H9 (cell line): ENCODE measurements around the gene GPC3. TPM values are rescaled to one million over a fixed set of nuclear protein-coding genes. Genes with fewer than 3 reads are reported as not detected.

ENCODE experiments used
- DNase-seq: peaks from one replicate; pipeline ENCODE4 v3.0.0-alpha.2; 2017
- H2AFZ ChIP-seq: one replicate; pipeline ENCODE4 v1.6.1; 2013; ENCODE audit warnings: mild to moderate bottlenecking, low read length, control low read depth, moderate library complexity
- H2AK5ac ChIP-seq: 2 replicates; pipeline ENCODE4 v1.6.1; 2013; ENCODE audit warnings: low read length, control low read depth, mixed read lengths; ENCODE audit not compliant: insufficient read length
- H2BK120ac ChIP-seq: one replicate; pipeline ENCODE4 v1.6.1; 2013; ENCODE audit warnings: low read depth, mild to moderate bottlenecking, low read length, control low read depth, inconsistent platforms; ENCODE audit not compliant: poor library complexity, severe bottlenecking
- H2BK12ac ChIP-seq: 2 replicates; pipeline ENCODE4 v1.6.1; 2013; ENCODE audit warnings: low read length, control low read depth, mixed read lengths, low read depth; ENCODE audit not compliant: insufficient read length
- H2BK15ac ChIP-seq: 2 replicates; pipeline ENCODE4 v1.6.1; 2013; ENCODE audit warnings: low read depth, low read length, control low read depth
- H2BK20ac ChIP-seq: one replicate; pipeline ENCODE4 v1.6.1; 2013; ENCODE audit warnings: low read depth, mild to moderate bottlenecking, low read length, control low read depth, inconsistent platforms; ENCODE audit not compliant: poor library complexity, severe bottlenecking
- H2BK5ac ChIP-seq: 2 replicates; pipeline ENCODE4 v1.6.1; 2013; ENCODE audit warnings: low read length, control low read depth, mixed read lengths; ENCODE audit not compliant: insufficient read length
- H3K14ac ChIP-seq: 2 replicates; pipeline ENCODE4 v1.6.1; 2013; ENCODE audit warnings: low read length, control low read depth; ENCODE audit not compliant: insufficient read depth
- H3K18ac ChIP-seq: 2 replicates; pipeline ENCODE4 v1.6.1; 2013; ENCODE audit warnings: low read depth, mild to moderate bottlenecking, mixed read lengths, low read length, control low read depth; ENCODE audit not compliant: insufficient read length
- H3K23ac ChIP-seq: 2 replicates; pipeline ENCODE4 v1.6.1; 2013; ENCODE audit warnings: low read length, control low read depth, mixed read lengths, low read depth; ENCODE audit not compliant: insufficient read length
- H3K23me2 ChIP-seq: 2 replicates; pipeline ENCODE4 v1.6.1; 2013; ENCODE audit warnings: low read depth, mild to moderate bottlenecking, mixed read lengths, low read length, control low read depth; ENCODE audit not compliant: insufficient read length, poor library complexity, severe bottlenecking
- H3K27ac ChIP-seq: 2 replicates; pipeline ENCODE4 v1.5.1; 2013; ENCODE audit warnings: low read length, control low read depth, mixed read lengths, low read depth; ENCODE audit not compliant: insufficient read length
- H3K27me3 ChIP-seq: 2 replicates; pipeline ENCODE4 v1.6.1; 2013; ENCODE audit warnings: low read length, control low read depth, inconsistent platforms; ENCODE audit not compliant: insufficient read depth
- H3K4ac ChIP-seq: 2 replicates; pipeline ENCODE4 v1.6.1; 2013; ENCODE audit warnings: low read depth, mild to moderate bottlenecking, control low read depth, inconsistent platforms, low read length, moderate library complexity
- H3K4me1 ChIP-seq: 2 replicates; pipeline ENCODE4 v1.6.1; 2013; ENCODE audit warnings: low read length, control low read depth, inconsistent platforms; ENCODE audit not compliant: insufficient read depth
- H3K4me2 ChIP-seq: 2 replicates; pipeline ENCODE4 v1.6.1; 2013; ENCODE audit warnings: low read length, control low read depth, mixed read lengths; ENCODE audit not compliant: insufficient read length, insufficient read depth
- H3K56ac ChIP-seq: 2 replicates; pipeline ENCODE4 v1.6.1; 2013; ENCODE audit warnings: low read depth, mild to moderate bottlenecking, mixed read lengths, low read length, control low read depth; ENCODE audit not compliant: insufficient read length
- H3K79me1 ChIP-seq: 2 replicates; pipeline ENCODE4 v1.6.1; 2013; ENCODE audit warnings: low read depth, mild to moderate bottlenecking, moderate library complexity, low read length, control low read depth, inconsistent platforms; ENCODE audit not compliant: insufficient read depth, poor library complexity, severe bottlenecking
- H3K79me2 ChIP-seq: 2 replicates; pipeline ENCODE4 v1.6.1; 2013; ENCODE audit warnings: low read length, control low read depth, inconsistent platforms; ENCODE audit not compliant: insufficient read depth
- H3K9ac ChIP-seq: 2 replicates; pipeline ENCODE4 v1.6.1; 2013; ENCODE audit warnings: low read length, control low read depth, mixed read lengths; ENCODE audit not compliant: insufficient read length; ENCODE audit errors: extremely low read depth
- H3K9me3 ChIP-seq: one replicate; pipeline ENCODE4 v1.6.1; 2013; ENCODE audit warnings: low read depth, low read length, inconsistent platforms; ENCODE audit not compliant: control insufficient read depth
- H3T11ph ChIP-seq: one replicate; pipeline ENCODE4 v1.6.1; 2013; ENCODE audit warnings: mild to moderate bottlenecking, low read length, control low read depth, inconsistent platforms
- H4K20me1 ChIP-seq: one replicate; pipeline ENCODE4 v1.6.1; 2013; ENCODE audit not compliant: control insufficient read depth, insufficient read length, insufficient read depth
- H4K5ac ChIP-seq: 2 replicates; pipeline ENCODE4 v1.6.1; 2013; ENCODE audit warnings: low read depth, mild to moderate bottlenecking, mixed read lengths, low read length, control low read depth; ENCODE audit not compliant: insufficient read length
- H4K8ac ChIP-seq: replicated peaks from 2 replicates; pipeline ENCODE4 v1.6.1; 2013; ENCODE audit warnings: low read length, control low read depth, mixed read lengths, low read depth; ENCODE audit not compliant: insufficient read length
- H4K91ac ChIP-seq: 2 replicates; pipeline ENCODE4 v1.6.1; 2013; ENCODE audit warnings: low read depth, mild to moderate bottlenecking, moderate library complexity, mixed read lengths, low read length, control low read depth; ENCODE audit not compliant: insufficient read length
- H3K27ac Mint-ChIP-seq, 3 experiments: 2 replicates in 2 of 3; 3 replicates in 1 of 3; pipeline ENCODE4 v1.8.0; 2020 to 2021; ENCODE audit warnings: mixed read lengths in 3 of 3, mild to moderate bottlenecking in 1 of 3, moderate library complexity in 1 of 3
- H3K27me3 Mint-ChIP-seq: 2 replicates; pipeline ENCODE4 v1.8.0; 2021; ENCODE audit warnings: low read depth, mild to moderate bottlenecking, moderate library complexity, mixed read lengths
- H3K36me3 Mint-ChIP-seq, 3 experiments: 2 replicates in 2 of 3; 3 replicates in 1 of 3; pipeline ENCODE4 v1.8.0; 2020 to 2021; ENCODE audit warnings: low read depth in 3 of 3, mixed read lengths in 3 of 3; ENCODE audit not compliant: insufficient read depth in 1 of 3
- H3K4me1 Mint-ChIP-seq, 2 experiments: 2 replicates each; pipeline ENCODE4 v1.8.0; 2020; ENCODE audit warnings: mixed read lengths in 2 of 2
- H3K4me3 Mint-ChIP-seq, 2 experiments: 2 replicates in 1 of 2; 3 replicates in 1 of 2; pipeline ENCODE4 v1.8.0; 2020 to 2021; ENCODE audit warnings: mild to moderate bottlenecking in 2 of 2, mixed read lengths in 2 of 2, moderate library complexity in 1 of 2
- H3K9me3 Mint-ChIP-seq, 2 experiments: 2 replicates in 1 of 2; 3 replicates in 1 of 2; pipeline ENCODE4 v1.8.0; 2020; ENCODE audit warnings: mild to moderate bottlenecking in 2 of 2, mixed read lengths in 2 of 2, moderate library complexity in 1 of 2
- CTCF ChIP-seq: fragments of 200-600 bp; sonication (generic); conservative IDR thresholded peaks from 3 replicates; pipeline ENCODE4 v1.8.0; 2021; ENCODE audit warnings: antibody characterized with exemption, mild to moderate bottlenecking
- WGBS: extraction: QIAGEN DNeasy Blood & Tissue Kit; methylation state at CpG from one replicate; pipeline ENCODE4 v1.1.7; 2013; ENCODE audit warnings: missing lambda C conversion rate, low lambda C conversion rate, mixed read lengths; ENCODE audit not compliant: insufficient read length; ENCODE audit errors: extremely low coverage; 5-methylcytosine and 5-hydroxymethylcytosine counted together
- total RNA-seq: library from RNA; stranded (reverse); gene quantifications from 2 replicates; pipeline ENCODE4 v1.2.1, GENCODE V29; 2021

GPC3 gene
- total RNA-seq, 1 experiment from 2014 or later: 108 TPM

- H3K56ac ChIP-seq: no peak overlapping the region
- H4K5ac ChIP-seq: no peak overlapping the region
- H4K91ac ChIP-seq: no peak overlapping the region
- H3K9me3 ChIP-seq: no peaks in the 10 kb centered on the region
- no peak overlapping the region for H3K23ac ChIP-seq
- Mint-ChIP-seq H3K9me3 (peaks cover 10% of the 10 kb centered on the region in 2 experiments; a peak in 4 of 5 replicates), H3K36me3 (peaks cover 0 to 14% (median 8%) of the 10 kb centered on the region in 3 experiments; a peak in 5 of 7 replicates), H3K4me1 (peaks cover 10 to 13% of the 10 kb centered on the region in 2 experiments), H3K27ac (no peak overlapping the region), H3K27me3 (no peaks in the 10 kb centered on the region), H3K4me3 (no peak overlapping the region)
- no peak overlapping the region for H3K27ac ChIP-seq
- no peak overlapping the region for H3K4ac ChIP-seq
- no peaks in the 10 kb centered on the region for H3K4me1 ChIP-seq
- H4K20me1 ChIP-seq: no peaks in the 10 kb centered on the region
- no peak overlapping the region for H2AFZ ChIP-seq
- no peak overlapping the region for H3K18ac ChIP-seq
- no peaks in the 10 kb centered on the region; the same call in 1 of the 2 replicates for H3K79me2 ChIP-seq
- TF ChIP-seq CTCF: no peak
- H2BK5ac ChIP-seq: no peak overlapping the region
- no peak overlapping the region for H2BK15ac ChIP-seq
- no peaks in the 10 kb centered on the region for H3K79me1 ChIP-seq
- H3T11ph ChIP-seq: no peak overlapping the region
- H3K27me3 ChIP-seq: no peaks in the 10 kb centered on the region
- no peaks in the 10 kb centered on the region for H3K23me2 ChIP-seq
- H2AK5ac ChIP-seq: no peak overlapping the region
- H3K4me2 ChIP-seq: no peak overlapping the region
- no peak overlapping the region for H4K8ac ChIP-seq
- H2BK120ac ChIP-seq: no peak overlapping the region
- no peak overlapping the region for H2BK20ac ChIP-seq
- no peak overlapping the region for H2BK12ac ChIP-seq
- H3K9ac ChIP-seq: no peak overlapping the region
- no CpG with 5 or more reads among the region's 1 CpG for WGBS
- no peak for DNase-seq
- no peak overlapping the region for H3K14ac ChIP-seq
Observed at GRCh38 chrX:133570549-133570948, 414.8 kb downstream of the GPC3 start.
